Heart right ventricle (tissue), 16 donors: ENCODE data around the gene BLTP3A. TPM values are rescaled to one million over a fixed set of nuclear protein-coding genes. Genes with fewer than 3 reads are reported as not detected.
A peak's percentile ranks its signal among the peaks of the same experiment; 100 is the strongest.
"Not testable (repeated sequence)": the region's sequence is repeated elsewhere in the genome, so short reads cannot be mapped to it uniquely, and the experiment has no call there.

ENCODE experiments used
- ATAC-seq, 8 donors: fragments of 200-7000 bp; cut with Tn5 transposase; one replicate each; pipeline ENCODE4 v1.9.1; 2020; ENCODE audit warnings: mild to moderate bottlenecking in 8 of 8, moderate library complexity in 8 of 8, moderate number of reproducible peaks in 1 of 8
- DNase-seq, 2 donors: peaks; one replicate each; pipeline ENCODE4 v3.0.0-alpha.2; 2020
- H3K27ac ChIP-seq, 10 donors: fragments of 200-600 bp; sonication (generic) in 2 of 10; one replicate each; pipeline versions ENCODE4 v1.5.0 to v1.8.0; 2020 to 2022; ENCODE audit warnings: mild to moderate bottlenecking in 3 of 10
- H3K27me3 ChIP-seq, 7 donors: fragments of 200-600 bp; one replicate each; pipeline ENCODE4 v1.8.0; 2021 to 2022; ENCODE audit warnings: mild to moderate bottlenecking in 2 of 7
- H3K36me3 ChIP-seq, 9 donors: fragments of 200-600 bp; sonication (generic) in 1 of 9; one replicate each; pipeline versions ENCODE4 v1.5.0 to v1.8.0; 2020 to 2022; ENCODE audit warnings: mild to moderate bottlenecking in 2 of 9
- H3K4me1 ChIP-seq, 9 donors: fragments of 200-600 bp; sonication (generic) in 1 of 9; one replicate each; pipeline versions ENCODE4 v1.5.0 to v1.8.0; 2020 to 2022; ENCODE audit warnings: mild to moderate bottlenecking in 4 of 9
- H3K4me3 ChIP-seq, 10 donors: fragments of 200-600 bp; sonication (generic) in 2 of 10; one replicate each; pipeline versions ENCODE4 v1.5.0 to v1.8.0; 2020 to 2022; ENCODE audit warnings: mild to moderate bottlenecking in 7 of 10, moderate library complexity in 2 of 10
- H3K9me3 ChIP-seq, 11 donors: fragments of 200-600 bp in 10 of 11; sonication (generic) in 2 of 11; one replicate each; pipeline versions ENCODE4 v1.5.0 to v1.8.0; 2013 to 2022; ENCODE audit warnings: mild to moderate bottlenecking in 2 of 11, control low read depth in 1 of 11, moderate library complexity in 1 of 11
- CTCF ChIP-seq, 9 donors: fragments of 200-600 bp; sonication (generic) in 2 of 9; IDR thresholded peaks; one replicate each; pipeline versions ENCODE4 v1.5.0 to v1.8.0; 2021 to 2022; ENCODE audit warnings: antibody characterized with exemption in 9 of 9, mild to moderate bottlenecking in 5 of 9, moderate library complexity in 1 of 9
- WGBS, 2 donors: extraction: QIAGEN DNeasy Blood & Tissue Kit; methylation state at CpG; one replicate each; pipeline ENCODE4 v1.1.7; 2013; ENCODE audit warnings: inconsistent platforms in 1 of 2; 5-methylcytosine and 5-hydroxymethylcytosine counted together
- intact Hi-C, 10 donors: fragments of 100-400 bp; cut with DNase I; formaldehyde crosslinking; loops; one replicate each; pipeline versions ENCODE4 v1.11.1 to v1.14.2; 2022
- polyA plus RNA-seq, 2 donors: library from polyadenylated mRNA; stranded (reverse); fragments of 200-250 nt; gene quantifications; one replicate each; pipeline ENCODE4 v1.2.3, GENCODE V29; 2013
- total RNA-seq, 10 donors: library from RNA; stranded (reverse); fragmentation: NEBNext Ultra II Directional in 3 of 10; extraction: Animal tissue kit (Norgen Biotek cat#: 25700) in 3 of 10; gene quantifications; one replicate each; pipeline versions ENCODE4 v1.2.1 to v1.2.4, GENCODE V29; 2021 to 2023
- donor health status: Arrhythmogenic right ventricular cardiomyopathy.
- donor health status: ischemic (EF 13 %, LVEDD 7.1; RV severe dilation, severe dysfunction).
- donor health status: healthy with polysubstance abuse.
- donor health status: DM: no; HTN: yes; CAD: no.
- donor health status: DM: no; HTN: no; CAD: no.
- donor health status: ischemic (EF 25% LVEDD 6.9; RV normal size, moderate dysfunction).
- donor health status: ischemic (EF 25% LVEDD 5.7; RV mildly dilated, moderate dysfunction).
- donor health status: healthy.
- donor health status: DM: yes; HTN: yes; CAD: no.
- donor health status: Ischemic cardiomyopathy.
- donor health status: ischemic (EF 35%, LVEDD 5.7; RV mildly dilated, moderate dysfunction).
- donor health status: nonischemic (EF 11% LVEDD 7.7; RV severe dilation, severe dysfunction).
- donor health status: DM: yes; HTN: yes; CAD: no.
- donor health status: PGD.
- donor health status: ischemic (EF 29% LVEDD 5.4; RV normal size, mild dysfunction).
- donor health status: nonischemic (EF 23%, LVEDD 6.1; RV moderate dilation, normal function).

BLTP3A gene
- total and polyA plus RNA-seq, 12 donors: 4.1 to 25.0 (median 21.0) TPM

- Histone ChIP-seq H3K27ac (peak overlapping the region in 3 of 10 donors; percentile 20 to 50 (median 23)), H3K9me3 (no peaks in the 10 kb centered on the region), H3K27me3 (no peaks in the 10 kb centered on the region), H3K36me3 (peaks cover 0 to 4% (median 0%) of the 10 kb centered on the region in 9 donors), H3K4me3 (no peak overlapping the region), H3K4me1 (peaks cover 0 to 63% (median 19%) of the 10 kb centered on the region in 9 donors)
- no peak for TF ChIP-seq CTCF (IDR thresholded peaks at IDR 0.05)
- DNase-seq: no peak
- no peak for ATAC-seq
- intact Hi-C loops: no loop called here
- WGBS, 2 donors: 66 to 73% methylated on average over 3 of the region's 3 CpGs
Measured at GRCh38 chr6:34813028-34813713, 21.3 kb downstream of the BLTP3A start.

GRCh38 chr6:34816635-34817301 lies 24.9 kb downstream of the BLTP3A start:
- H3K9me3 ChIP-seq: no peaks in the 10 kb centered on the region
- DNase-seq (no peak), ATAC-seq (no peak)
- no peak overlapping the region for H3K4me3 ChIP-seq
- intact Hi-C loops: no loop called here
- H3K36me3 ChIP-seq: peaks cover 0 to 5% (median 0%) of the 10 kb centered on the region in 9 donors
- H3K27ac ChIP-seq: peak overlapping the region in 4 of 10 donors; percentile 16 to 39 (median 28)
- H3K27me3 ChIP-seq: no peaks in the 10 kb centered on the region
- WGBS, 2 donors: 43 to 47% methylated on average over 5 of the region's 5 CpGs
- TF ChIP-seq CTCF (IDR thresholded peaks at IDR 0.05): no peak
- H3K4me1 ChIP-seq: peaks cover 0 to 69% (median 43%) of the 10 kb centered on the region in 9 donors

GRCh38 chr6:34817446-34817845 lies 25.6 kb downstream of the BLTP3A start:
- no peak for ATAC-seq
- intact Hi-C loops: no loop called here

GRCh38 chr6:34818872-34819570 lies 27.1 kb downstream of the BLTP3A start:
- DNase-seq, H3K27me3 ChIP-seq, intact Hi-C loops, H3K4me3 ChIP-seq, H3K9me3 ChIP-seq: not testable (repeated sequence)
- WGBS, 2 donors: 31 to 63% methylated on average over 1 to 2 of the region's 4 CpGs
- Histone ChIP-seq H3K36me3 (peaks cover 0 to 27% (median 13%) of the 10 kb centered on the region in 9 donors), H3K27ac (peak overlapping the region in 7 of 10 donors; percentile 24 to 60 (median 46)), H3K4me1 (peaks cover 0 to 46% (median 39%) of the 10 kb centered on the region in 9 donors)
- peak in 7 of 8 donors; percentile 49 to 81 (median 69) for ATAC-seq

More at GRCh38 chr6:34817446-34817845, 25.6 kb downstream of the BLTP3A start:
- no peaks in the 10 kb centered on the region for H3K27me3 ChIP-seq
- no peaks in the 10 kb centered on the region for H3K9me3 ChIP-seq
- H3K27ac ChIP-seq: peak overlapping the region in 3 of 10 donors; percentile 16 to 39 (median 31)
- no peak for TF ChIP-seq CTCF (IDR thresholded peaks at IDR 0.05)
- H3K4me1 ChIP-seq: peaks cover 0 to 62% (median 43%) of the 10 kb centered on the region in 9 donors
- no peak for DNase-seq
- no peak overlapping the region for H3K4me3 ChIP-seq
- WGBS, 2 donors: 86 to 88% methylated on average over 1 of the region's 1 CpG
- peaks cover 0 to 11% (median 0%) of the 10 kb centered on the region in 9 donors for H3K36me3 ChIP-seq
